ENCODE measurements around the gene MAST4.

MAST4 gene

DNA sequence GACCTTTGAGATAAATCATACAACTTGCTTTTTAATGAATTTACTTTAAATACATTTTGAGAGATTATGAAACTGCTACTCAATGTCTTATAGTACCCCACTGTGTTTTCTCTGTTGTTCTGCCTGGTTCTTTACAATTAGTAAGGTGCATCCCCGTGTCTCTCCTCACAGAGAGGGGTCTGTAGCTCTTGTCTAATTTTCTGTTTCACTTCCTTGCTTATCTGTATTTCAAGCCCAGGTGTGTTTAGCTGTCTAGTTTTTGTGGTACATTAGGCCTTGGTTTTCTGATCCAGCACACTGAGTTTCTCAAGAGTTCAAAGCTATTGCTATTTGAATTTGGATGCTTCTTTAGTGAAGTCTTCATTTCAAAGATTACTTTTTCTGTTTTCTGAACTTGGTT, 105.1 kb downstream of the MAST4 start:
- DNase-seq (ENCODE audit: low read depth): no peak

- DNase-seq (ENCODE audit: low read depth): no peak
Observed at GRCh38 chr5:66702426-66702825, 106.2 kb downstream of the MAST4 start.

GRCh38 chr5:66704790-66705425, 108.7 kb downstream of the MAST4 start:
- DNase-seq (ENCODE audit: low read depth): no peak

DNA sequence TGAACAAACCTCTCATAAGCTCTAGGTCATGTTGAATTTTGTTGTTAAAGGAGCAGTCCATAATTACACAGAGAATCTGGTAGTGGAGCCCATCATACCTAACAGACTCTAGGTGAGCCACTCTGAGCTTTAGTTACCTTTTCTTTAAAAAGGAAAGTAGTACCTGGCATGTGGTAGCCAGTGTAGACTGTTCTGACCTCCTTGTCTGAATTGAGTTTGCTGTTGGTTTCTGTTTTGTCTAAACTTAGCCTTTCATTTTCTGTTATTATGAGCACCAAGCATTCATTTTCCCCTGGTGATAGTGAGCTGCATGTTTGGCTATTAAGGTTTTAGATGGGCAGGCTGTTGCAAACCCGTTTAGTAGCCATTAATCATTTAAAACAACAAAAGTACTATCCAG, 112.2 kb downstream of the MAST4 start:
- no peak for DNase-seq (ENCODE audit: low read depth)

DNA sequence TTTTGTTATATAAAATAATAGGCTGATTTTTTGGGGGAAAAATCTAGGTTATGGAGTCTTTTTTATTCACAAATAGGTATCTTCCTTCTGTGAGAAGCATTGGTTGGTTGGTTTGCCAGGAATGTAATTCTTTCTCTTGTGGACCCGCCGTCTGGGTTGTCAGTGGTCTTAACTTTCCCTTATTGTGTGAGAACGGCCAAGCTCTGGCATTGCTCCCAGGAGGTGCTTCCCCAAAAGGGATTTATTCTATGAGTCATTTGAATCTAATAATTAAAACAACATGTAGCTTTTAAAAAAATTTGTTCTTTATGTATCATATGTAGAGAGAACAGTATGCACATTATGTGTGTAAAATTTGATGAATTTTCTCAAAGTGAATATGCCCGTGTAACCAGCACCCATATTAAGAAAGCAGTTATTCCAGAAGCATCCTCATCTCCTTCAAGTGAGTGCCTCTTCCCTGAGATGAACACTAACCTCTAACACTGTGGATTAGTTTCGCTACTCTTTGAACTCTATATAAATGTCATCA, 114.4 kb downstream of the MAST4 start:
- no peak for DNase-seq (ENCODE audit: low read depth)

DNA sequence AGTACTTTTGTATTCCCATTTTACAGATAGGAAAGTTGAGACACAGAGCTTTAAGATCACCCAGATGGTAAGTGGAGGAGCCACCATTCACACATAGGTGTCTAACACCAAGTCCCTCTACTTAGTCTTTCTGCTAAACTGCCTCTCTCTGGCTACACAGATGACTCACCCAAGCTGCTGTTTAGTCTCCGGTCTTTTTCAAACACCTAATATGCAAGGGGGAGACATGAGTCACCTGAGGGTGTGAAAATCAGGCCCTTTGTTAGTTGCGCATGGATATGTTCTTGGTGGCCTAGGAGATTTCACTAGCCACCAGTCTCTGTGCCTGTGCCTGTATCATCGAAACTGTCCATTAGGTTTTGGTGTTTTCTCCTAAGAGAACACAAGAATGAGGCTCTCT, 117.8 kb downstream of the MAST4 start:
- no peak for DNase-seq (ENCODE audit: low read depth)

GRCh38 chr5:66717455-66718373, 121.5 kb downstream of the MAST4 start:
- no peak for DNase-seq (ENCODE audit: low read depth)

- no peak for DNase-seq (ENCODE audit: low read depth)
Observed at GRCh38 chr5:66718374-66719002, 122.3 kb downstream of the MAST4 start.

GRCh38 chr5:66720780-66721179, 124.6 kb downstream of the MAST4 start:
- no peak for DNase-seq (ENCODE audit: low read depth)

DNA sequence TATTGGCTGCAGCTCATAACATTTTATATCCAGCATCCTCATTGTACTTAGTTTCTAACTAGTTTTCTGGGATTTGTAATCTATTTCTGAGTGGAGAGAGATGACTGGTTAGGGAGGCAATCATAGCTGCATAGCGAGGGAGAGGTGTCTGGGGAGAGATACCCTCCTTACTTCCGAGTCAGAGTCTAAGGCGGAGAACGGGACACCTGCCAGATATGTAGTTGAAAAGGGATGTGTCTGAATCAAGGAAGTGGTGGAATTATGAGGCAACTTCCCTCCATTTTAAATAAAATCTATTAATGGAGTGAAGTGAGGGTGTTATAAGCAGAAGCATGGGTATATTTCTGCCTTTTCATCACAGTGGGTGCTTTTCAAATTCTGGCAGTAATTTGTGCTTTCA, 126.5 kb downstream of the MAST4 start:
- no peak for DNase-seq (ENCODE audit: low read depth)

- no peak for DNase-seq (ENCODE audit: low read depth)
Observed at GRCh38 chr5:66724349-66725139, 128.4 kb downstream of the MAST4 start.

DNA sequence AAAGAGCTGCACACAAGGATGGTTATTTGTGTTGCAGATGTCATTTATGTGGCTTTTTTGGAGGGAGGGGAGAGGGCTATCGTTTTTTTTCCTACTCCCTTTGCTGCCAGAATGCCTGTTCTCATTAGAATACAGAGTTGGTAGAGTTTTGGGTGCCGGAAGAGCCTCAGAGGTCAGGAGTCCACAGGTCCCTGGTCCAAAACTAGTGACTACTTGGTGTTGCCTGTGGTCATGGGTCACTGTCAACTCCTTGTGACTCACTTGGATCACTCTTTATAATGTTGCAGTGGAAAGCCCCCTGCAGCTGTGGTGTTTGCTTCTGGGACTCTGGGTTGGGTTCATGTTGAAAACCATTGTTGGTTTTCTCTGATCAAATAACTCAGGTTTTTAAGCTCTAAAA, 131.4 kb downstream of the MAST4 start:
- DNase-seq (ENCODE audit: low read depth): no peak

GRCh38 chr5:66728049-66728448, 131.9 kb downstream of the MAST4 start:
- no peak for DNase-seq (ENCODE audit: low read depth)

- DNase-seq (ENCODE audit: low read depth): no peak
Observed at GRCh38 chr5:66737096-66737495, 140.9 kb downstream of the MAST4 start.

DNA sequence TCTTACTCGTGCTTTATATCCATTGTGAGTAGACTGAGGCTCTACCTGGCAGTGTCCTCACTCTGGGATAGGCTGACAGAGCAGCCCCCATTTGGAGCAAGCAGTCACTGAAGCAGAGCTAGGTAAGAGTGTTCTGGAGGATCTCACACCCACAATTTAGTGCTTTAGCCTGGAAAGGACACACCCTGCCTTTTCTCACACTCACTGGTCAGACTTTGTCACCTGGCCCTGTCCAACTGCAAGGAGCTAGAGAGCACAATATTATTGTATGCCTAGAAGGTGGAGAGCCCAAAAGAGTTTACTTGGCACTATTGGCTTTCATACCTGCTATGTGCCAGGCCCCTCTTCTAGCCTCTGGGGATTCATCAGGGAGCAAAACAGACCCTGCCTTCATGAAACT, 141.9 kb downstream of the MAST4 start:
- DNase-seq (ENCODE audit: low read depth): no peak

DNA sequence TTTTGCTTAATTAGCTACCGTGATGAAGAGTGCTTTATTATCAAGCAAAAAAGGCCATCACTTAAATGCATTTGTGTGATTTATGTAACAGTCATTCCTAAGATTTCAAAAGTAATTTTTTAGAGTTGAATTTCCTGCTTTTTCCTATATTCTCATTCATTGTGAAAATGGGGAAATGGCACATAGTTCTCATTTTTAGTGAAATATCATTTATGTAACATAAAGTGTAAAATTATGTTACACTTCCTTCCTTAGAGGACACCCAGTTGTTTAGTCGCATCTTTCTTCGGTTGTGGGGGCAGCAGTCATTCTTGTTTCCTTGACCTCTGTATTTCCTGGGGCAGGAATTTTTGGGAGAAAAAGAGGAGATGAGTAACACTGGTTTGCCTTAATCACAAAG, 142.8 kb downstream of the MAST4 start:
- DNase-seq (ENCODE audit: low read depth): no peak

- DNase-seq (ENCODE audit: low read depth): no peak
Observed at GRCh38 chr5:66739951-66740350, 143.8 kb downstream of the MAST4 start.

DNA sequence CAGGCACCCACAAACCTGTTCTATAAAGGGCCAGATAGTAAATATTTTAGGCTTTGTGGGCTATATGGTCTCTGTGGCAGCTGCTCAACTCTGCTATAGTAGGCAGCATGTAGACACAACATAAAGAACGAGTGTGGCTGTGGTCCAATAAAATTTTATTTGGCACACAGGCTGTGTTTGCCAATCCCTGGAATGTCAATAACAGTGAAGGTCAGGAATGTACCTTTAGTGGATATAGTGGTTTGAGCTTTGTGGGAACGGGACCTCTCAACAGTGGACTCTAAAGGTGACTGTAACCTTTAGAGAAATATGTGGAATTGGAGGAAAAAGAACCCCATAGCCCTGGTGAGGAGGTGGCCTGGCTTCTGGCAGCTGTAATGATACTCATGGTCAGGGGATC, 145.2 kb downstream of the MAST4 start:
- no peak for DNase-seq (ENCODE audit: low read depth)

- no peak for DNase-seq (ENCODE audit: low read depth)
Observed at GRCh38 chr5:66742083-66742895, 146.1 kb downstream of the MAST4 start.

DNA sequence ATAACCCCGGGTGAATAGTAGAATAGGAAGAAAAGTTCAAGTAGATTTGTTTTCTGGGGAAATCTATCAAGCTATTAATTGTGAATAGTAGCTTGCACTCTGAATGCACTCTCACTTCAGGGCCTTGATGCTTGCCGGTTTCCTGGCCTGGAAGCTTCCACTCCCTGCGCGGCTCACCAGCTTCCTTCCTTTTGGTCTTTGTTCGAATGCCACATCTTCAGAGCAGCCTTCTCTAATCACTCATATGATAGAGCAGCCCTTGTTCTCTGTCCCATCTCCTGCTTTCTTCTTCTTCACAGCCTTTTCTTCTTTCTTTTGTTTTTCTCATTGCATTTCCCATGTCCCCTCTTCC, 146.7 kb downstream of the MAST4 start:
- DNase-seq (ENCODE audit: low read depth): no peak

- DNase-seq (ENCODE audit: low read depth): no peak
Observed at GRCh38 chr5:66743344-66743743, 147.2 kb downstream of the MAST4 start.
